Measurements from ENCODE around the gene POLR1A. TPM values are rescaled to one million over a fixed set of nuclear protein-coding genes. Genes with fewer than 3 reads are reported as not detected.

The POLR1A gene
- total and polyA plus RNA-seq, 2 donors (not counting 1 experiment from before 2014, with no cell fraction given), result 3.4 to 36.8 TPM

GRCh38 chr2:86032861-86033595 lies 72.7 kb downstream of the POLR1A start:
- Histone ChIP-seq H3K27ac (ENCODE audit: low read length in 2 of 2) (peak overlapping the region in 1 of 2 donors; percentile 99), H3K27me3 (replicated peaks in 1 of 4; ENCODE audit: control extremely low read depth in 1 of 4, control insufficient read depth in 3 of 4, insufficient read depth in 4 of 4, low read length in 3 of 4) (no peaks in the 10 kb centered on the region), H3K4me3 (ENCODE audit: control extremely low read depth in 1 of 5, extremely low read depth in 1 of 5, insufficient read depth in 1 of 5, low read depth in 2 of 5, low read length in 4 of 5) (no peak overlapping the region), H3K36me3 (replicated peaks in 1 of 2; ENCODE audit: control extremely low read depth in 1 of 2, control insufficient read depth in 1 of 2, extremely low read depth in 1 of 2, insufficient read depth in 2 of 2, low read length in 1 of 2) (peaks cover 0 to 58% of the 10 kb centered on the region in 2 experiments), H2AFZ (ENCODE audit: insufficient read depth, low read depth, low read length, poor library complexity, severe bottlenecking) (no peak overlapping the region), H3K9me3 (ENCODE audit: control extremely low read depth in 1 of 3, control insufficient read depth in 2 of 3, insufficient read depth in 1 of 3, low read length in 2 of 3) (no peaks in the 10 kb centered on the region), H3K4me2 (replicated peaks; ENCODE audit: low read depth, low read length, poor library complexity, severe bottlenecking) (no peak overlapping the region), H3K9ac (ENCODE audit: low read length) (no peak overlapping the region), H3K4me1 (ENCODE audit: control insufficient read depth in 2 of 2, insufficient read depth in 2 of 2, low read length in 2 of 2) (peaks cover 41 to 44% of the 10 kb centered on the region in 2 donors), H3K79me2 (ENCODE audit: control insufficient read depth, insufficient read depth, low read length) (peaks cover 17% of the 10 kb centered on the region), H4K20me1 (ENCODE audit: control insufficient read depth, insufficient read depth, low read length, poor library complexity, severe bottlenecking) (no peaks in the 10 kb centered on the region)
- H3K4me3 Mint-ChIP-seq, result no peak overlapping the region
- H3K9me3 Mint-ChIP-seq (ENCODE audit: insufficient read depth), result no peaks in the 10 kb centered on the region
- intact Hi-C loops (cut with micrococcal nuclease), result loop anchor here (10.0 kb wide), 1 partner anchor 58 kb away; no protein-coding TSS in a partner anchor
- ChIA-PET CTCF (interaction anchor here (5.1 to 9.6 kb wide), 3 partner anchors 46 to 205 kb away, joined by 108 to 171 read pairs (median 167); partner anchors contain the start of gene ST3GAL5), POLR2A (no interaction called here)
- WGBS (ENCODE audit: insufficient coverage), result 97% methylated on average over 11 of the region's 11 CpGs
- H3K27ac Mint-ChIP-seq, result peak overlapping the region; percentile 27
- DNase-seq (no peak), ATAC-seq (ENCODE audit: low read depth) (no peak)
- TF ChIP-seq EZH2 (IDR thresholded peaks at IDR 0.05; ENCODE audit: borderline replicate concordance, insufficient read depth, low read depth, low read length, poor library complexity, severe bottlenecking) (no peak), CTCF (IDR thresholded peaks at IDR 0.05) (no peak)
- peaks cover 38% of the 10 kb centered on the region for H3K4me1 Mint-ChIP-seq
- H3K27me3 Mint-ChIP-seq, result no peaks in the 10 kb centered on the region

- Mint-ChIP-seq H3K27ac (no peak overlapping the region), H3K4me1 (peaks cover 24% of the 10 kb centered on the region), H3K9me3 (ENCODE audit: insufficient read depth) (no peaks in the 10 kb centered on the region), H3K27me3 (no peaks in the 10 kb centered on the region), H3K4me3 (no peak overlapping the region)
- Histone ChIP-seq H3K4me3 (ENCODE audit: control extremely low read depth in 1 of 5, extremely low read depth in 1 of 5, insufficient read depth in 1 of 5, low read depth in 2 of 5, low read length in 4 of 5) (no peak overlapping the region), H3K9ac (ENCODE audit: low read length) (no peak overlapping the region), H3K4me1 (ENCODE audit: control insufficient read depth in 2 of 2, insufficient read depth in 2 of 2, low read length in 2 of 2) (peaks cover 26 to 30% of the 10 kb centered on the region in 2 donors), H3K36me3 (replicated peaks in 1 of 2; ENCODE audit: control extremely low read depth in 1 of 2, control insufficient read depth in 1 of 2, extremely low read depth in 1 of 2, insufficient read depth in 2 of 2, low read length in 1 of 2) (peaks cover 0 to 72% of the 10 kb centered on the region in 2 experiments), H2AFZ (ENCODE audit: insufficient read depth, low read depth, low read length, poor library complexity, severe bottlenecking) (no peak overlapping the region), H3K27ac (ENCODE audit: low read length in 2 of 2) (no peak overlapping the region), H3K4me2 (replicated peaks; ENCODE audit: low read depth, low read length, poor library complexity, severe bottlenecking) (no peak overlapping the region), H3K79me2 (ENCODE audit: control insufficient read depth, insufficient read depth, low read length) (peaks cover 17% of the 10 kb centered on the region), H3K9me3 (ENCODE audit: control extremely low read depth in 1 of 3, control insufficient read depth in 2 of 3, insufficient read depth in 1 of 3, low read length in 2 of 3) (no peaks in the 10 kb centered on the region), H4K20me1 (ENCODE audit: control insufficient read depth, insufficient read depth, low read length, poor library complexity, severe bottlenecking) (no peaks in the 10 kb centered on the region), H3K27me3 (replicated peaks in 1 of 4; ENCODE audit: control extremely low read depth in 1 of 4, control insufficient read depth in 3 of 4, insufficient read depth in 4 of 4, low read length in 3 of 4) (no peaks in the 10 kb centered on the region)
- TF ChIP-seq CTCF (IDR thresholded peaks at IDR 0.05) (no peak), EZH2 (IDR thresholded peaks at IDR 0.05; ENCODE audit: borderline replicate concordance, insufficient read depth, low read depth, low read length, poor library complexity, severe bottlenecking) (no peak)
- ATAC-seq (ENCODE audit: low read depth) (no peak), DNase-seq (no peak)
- no CpG with 5 or more reads among the region's 4 CpGs for WGBS (ENCODE audit: insufficient coverage)
- POLR2A ChIA-PET, result no interaction called here
- CTCF ChIA-PET, result no interaction called here
- intact Hi-C loops (cut with micrococcal nuclease), result loop anchor here (10.0 kb wide), 1 partner anchor 57 kb away; no protein-coding TSS in a partner anchor
These were observed 74.1 kb downstream of the POLR1A start for GRCh38 chr2:86031606-86032005.
